CD14-positive monocyte (primary cell): ENCODE results near the gene BCL2L2. TPM values are rescaled to one million over a fixed set of nuclear protein-coding genes. Genes with fewer than 3 reads are reported as not detected.

ENCODE experiments used
- DNase-seq, 3 donors: peaks; one replicate each; pipeline ENCODE4 v3.0.0-alpha.2; 2011 to 2022
- H2AFZ ChIP-seq: 2 replicates; pipeline ENCODE4 v1.6.0; 2012; ENCODE audit warnings: mild to moderate bottlenecking, low read depth, low read length, inconsistent platforms; ENCODE audit not compliant: insufficient read depth, poor library complexity, severe bottlenecking
- H3K27ac ChIP-seq, 2 donors: 1 replicate in 1 of 2; 2 replicates in 1 of 2; pipeline ENCODE4 v1.5.1; 2012 to 2013; ENCODE audit warnings: low read length in 2 of 2, control low read depth in 1 of 2, inconsistent platforms in 1 of 2, low read depth in 1 of 2, mild to moderate bottlenecking in 1 of 2
- H3K27me3 ChIP-seq, 2 donors: one replicate each; pipeline versions ENCODE4 v1.6.0 to v1.6.1; 2011 to 2013; ENCODE audit warnings: low read length in 2 of 2; ENCODE audit not compliant: control insufficient read depth in 2 of 2, insufficient read depth in 2 of 2
- H3K36me3 ChIP-seq, 2 donors: replicated peaks in 1 of 2; 1 replicate in 1 of 2; 2 replicates in 1 of 2; pipeline versions ENCODE4 v1.5.1 to v1.6.1; 2012 to 2013; ENCODE audit warnings: low read length in 2 of 2, control low read depth in 1 of 2, inconsistent platforms in 1 of 2, mild to moderate bottlenecking in 1 of 2; ENCODE audit not compliant: insufficient read depth in 2 of 2, control insufficient read depth in 1 of 2
- H3K4me1 ChIP-seq, 2 donors: 1 replicate in 1 of 2; 2 replicates in 1 of 2; pipeline versions ENCODE4 v1.5.1 to v1.6.1; 2012 to 2013; ENCODE audit warnings: low read length in 2 of 2, control low read depth in 1 of 2, inconsistent platforms in 1 of 2, mild to moderate bottlenecking in 1 of 2, moderate library complexity in 1 of 2; ENCODE audit not compliant: insufficient read depth in 2 of 2, control insufficient read depth in 1 of 2
- H3K4me2 ChIP-seq: replicated peaks from 2 replicates; pipeline ENCODE3; 2012; ENCODE audit warnings: low read length, moderate library complexity, mild to moderate bottlenecking; ENCODE audit not compliant: poor library complexity, severe bottlenecking; ENCODE audit errors: extremely low read depth
- H3K4me3 ChIP-seq, 3 experiments: fragments of 200-600 bp in 1 of 3; sonication (generic) in 1 of 3; replicated peaks in 1 of 3; 1 replicate in 2 of 3; 2 replicates in 1 of 3; pipeline ENCODE4 v1.5.1; 2011 to 2013; ENCODE audit warnings: low read length in 3 of 3, mild to moderate bottlenecking in 3 of 3, control low read depth in 2 of 3, low read depth in 2 of 3, inconsistent platforms in 1 of 3, moderate library complexity in 1 of 3
- H3K79me2 ChIP-seq: 2 replicates; pipeline ENCODE4 v1.6.0; 2012; ENCODE audit warnings: mild to moderate bottlenecking, control low read depth, inconsistent platforms, low read length, moderate library complexity; ENCODE audit not compliant: insufficient read depth
- H3K9ac ChIP-seq: 2 replicates; pipeline ENCODE4 v1.6.0; 2017; ENCODE audit warnings: low read length, mild to moderate bottlenecking; ENCODE audit not compliant: insufficient read depth, poor library complexity, severe bottlenecking
- H3K9me3 ChIP-seq, 2 donors: replicated peaks in 1 of 2; 1 replicate in 1 of 2; 2 replicates in 1 of 2; pipeline versions ENCODE4 v1.5.1 to v1.6.1; 2012 to 2013; ENCODE audit warnings: low read length in 2 of 2, control low read depth in 1 of 2; ENCODE audit not compliant: control insufficient read depth in 1 of 2, insufficient read depth in 1 of 2
- H4K20me1 ChIP-seq: 2 replicates; pipeline ENCODE4 v1.6.0; 2012; ENCODE audit warnings: mild to moderate bottlenecking, low read length, control low read depth, moderate library complexity; ENCODE audit not compliant: insufficient read depth
- H3K27ac Mint-ChIP-seq, 7 donors: one replicate each; pipeline ENCODE4 v1.8.0; 2020; ENCODE audit warnings: mild to moderate bottlenecking in 7 of 7, mixed read lengths in 7 of 7, moderate library complexity in 6 of 7, inconsistent platforms in 2 of 7
- H3K27me3 Mint-ChIP-seq, 3 donors: one replicate each; pipeline ENCODE4 v1.8.0; 2021 to 2022; ENCODE audit warnings: low read depth in 3 of 3, mild to moderate bottlenecking in 3 of 3, mixed read lengths in 3 of 3, moderate library complexity in 3 of 3, inconsistent platforms in 1 of 3
- H3K36me3 Mint-ChIP-seq, 2 donors: one replicate each; pipeline ENCODE4 v1.8.0; 2020; ENCODE audit warnings: mixed read lengths in 2 of 2, inconsistent platforms in 1 of 2, mild to moderate bottlenecking in 1 of 2
- H3K4me1 Mint-ChIP-seq: one replicate; pipeline ENCODE4 v1.8.0; 2020; ENCODE audit warnings: mild to moderate bottlenecking, mixed read lengths
- H3K4me3 Mint-ChIP-seq, 2 donors: one replicate each; pipeline ENCODE4 v1.8.0; 2020; ENCODE audit warnings: mild to moderate bottlenecking in 2 of 2, mixed read lengths in 2 of 2, moderate library complexity in 1 of 2
- H3K9me3 Mint-ChIP-seq, 7 donors: one replicate each; pipeline ENCODE4 v1.8.0; 2020 to 2022; ENCODE audit warnings: mixed read lengths in 7 of 7, mild to moderate bottlenecking in 6 of 7, moderate library complexity in 6 of 7, inconsistent platforms in 2 of 7
- WGBS: methylation state at CpG from one replicate; pipeline ENCODE4 v1.1.5; 2013; ENCODE audit warnings: missing lambda C conversion rate; ENCODE audit not compliant: insufficient coverage; 5-methylcytosine and 5-hydroxymethylcytosine counted together
- intact Hi-C, 2 donors: fragments of 100-400 bp; cut with micrococcal nuclease; formaldehyde crosslinking; loops; one replicate each; pipeline versions ENCODE4 v1.15.0 to v1.15.1; 2023
- polyA plus RNA-seq, 3 donors: library from polyadenylated mRNA; depleted of rRNA in 1 of 3; unstranded in 2 of 3; stranded (reverse) in 1 of 3; fragments of 300-500 nt in 2 of 3; fragments of >200 nt in 1 of 3; fragmentation: Illumina TruSeq in 2 of 3; gene quantifications; 1 replicate in 2 of 3; 2 replicates in 1 of 3; pipeline ENCODE4 v1.2.3, GENCODE V29; 2012 to 2021
- TF ChIP-seq, protein P1 (sequence below): fragments of 200-600 bp; IDR thresholded peaks from one replicate; pipeline ENCODE4 v1.8.0; 2022; ENCODE audit warnings: antibody characterized with exemption, mild to moderate bottlenecking

BCL2L2 gene
- polyA plus RNA-seq, 3 donors: 0.90 to 23.7 (median 1.4) TPM

- no peak for DNase-seq
- H3K4me3 ChIP-seq: peak overlapping the region; percentile 40 to 75 (median 45)
- H3K27me3 ChIP-seq: no peaks in the 10 kb centered on the region
- intact Hi-C loops: loop anchor here (2.0 to 10.0 kb wide), 6 partner anchors 13 to 245 kb away; partner anchors contain the start of genes ACIN1 (in 1 of the 2), AP1G2 (in 1 of the 2), BCL2L2 (in 1 of the 2) and C14orf119 (in 1 of the 2)
- H3K4me2 ChIP-seq: peak overlapping the region; percentile 74
- peaks cover 27% of the 10 kb centered on the region for H3K79me2 ChIP-seq
- H3K4me1 ChIP-seq: peaks cover 23 to 24% of the 10 kb centered on the region in 2 donors
- H3K9ac ChIP-seq: peak overlapping the region; percentile 76
- Mint-ChIP-seq H3K9me3 (peaks cover 0 to 3% (median 0%) of the 10 kb centered on the region in 7 donors), H3K36me3 (peaks cover 29 to 37% of the 10 kb centered on the region in 2 donors), H3K4me3 (peak overlapping the region; percentile 90 to 92), H3K4me1 (peaks cover 25% of the 10 kb centered on the region), H3K27ac (peak overlapping the region; percentile 98 to 100 (median 99)), H3K27me3 (peaks cover 0 to 2% (median 0%) of the 10 kb centered on the region in 3 donors)
- H3K9me3 ChIP-seq: no peaks in the 10 kb centered on the region
- peak overlapping the region; percentile 96 to 99 for H3K27ac ChIP-seq
- peak overlapping the region; percentile 86 for H2AFZ ChIP-seq
- TF ChIP-seq, protein P1, sequence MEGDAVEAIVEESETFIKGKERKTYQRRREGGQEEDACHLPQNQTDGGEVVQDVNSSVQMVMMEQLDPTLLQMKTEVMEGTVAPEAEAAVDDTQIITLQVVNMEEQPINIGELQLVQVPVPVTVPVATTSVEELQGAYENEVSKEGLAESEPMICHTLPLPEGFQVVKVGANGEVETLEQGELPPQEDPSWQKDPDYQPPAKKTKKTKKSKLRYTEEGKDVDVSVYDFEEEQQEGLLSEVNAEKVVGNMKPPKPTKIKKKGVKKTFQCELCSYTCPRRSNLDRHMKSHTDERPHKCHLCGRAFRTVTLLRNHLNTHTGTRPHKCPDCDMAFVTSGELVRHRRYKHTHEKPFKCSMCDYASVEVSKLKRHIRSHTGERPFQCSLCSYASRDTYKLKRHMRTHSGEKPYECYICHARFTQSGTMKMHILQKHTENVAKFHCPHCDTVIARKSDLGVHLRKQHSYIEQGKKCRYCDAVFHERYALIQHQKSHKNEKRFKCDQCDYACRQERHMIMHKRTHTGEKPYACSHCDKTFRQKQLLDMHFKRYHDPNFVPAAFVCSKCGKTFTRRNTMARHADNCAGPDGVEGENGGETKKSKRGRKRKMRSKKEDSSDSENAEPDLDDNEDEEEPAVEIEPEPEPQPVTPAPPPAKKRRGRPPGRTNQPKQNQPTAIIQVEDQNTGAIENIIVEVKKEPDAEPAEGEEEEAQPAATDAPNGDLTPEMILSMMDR: no peak
- peaks cover 22 to 25% of the 10 kb centered on the region in 2 donors for H3K36me3 ChIP-seq
- peaks cover 20% of the 10 kb centered on the region for H4K20me1 ChIP-seq
- WGBS: 60% methylated on average over 12 of the region's 17 CpGs
These were observed 13.3 kb downstream of the BCL2L2 start for GRCh38 chr14:23319746-23320583.
